ENCODE results near the gene CTXN2.

The CTXN2 gene

DNA sequence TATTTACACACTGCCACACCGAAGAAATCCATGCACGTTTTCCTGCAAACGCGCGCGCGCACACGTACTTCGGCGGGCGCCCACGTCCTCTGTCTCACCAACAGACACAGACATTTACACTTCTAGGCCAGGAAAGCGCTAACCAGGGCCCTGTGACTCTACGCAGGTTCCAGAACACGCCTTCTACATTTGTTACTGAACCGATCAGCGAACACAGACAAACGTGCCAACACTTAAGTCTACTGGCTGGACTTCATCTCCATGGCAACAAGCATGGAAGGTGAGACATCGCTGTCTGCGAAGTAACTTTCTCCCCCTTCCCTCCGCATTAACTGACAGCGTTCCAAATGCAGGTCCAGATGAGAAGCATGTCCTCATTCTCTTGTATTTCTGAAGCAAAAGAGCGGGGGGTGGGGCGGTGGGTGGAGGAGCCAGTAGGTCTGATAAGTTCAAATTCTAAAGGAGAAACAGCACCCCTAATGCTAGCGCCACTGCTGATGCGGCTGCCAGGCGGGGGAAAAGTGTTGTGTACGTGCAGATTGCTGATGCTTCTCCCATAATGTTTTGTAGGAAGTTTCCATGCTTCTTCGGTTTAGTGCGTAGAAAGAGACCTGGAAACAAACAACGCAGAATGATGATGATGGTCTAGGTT, at the start of gene CTXN2:
Gene CTXN2 (plus strand): TSS at position 92 of the 652 bp plus-strand sequence. CDS start 9,636 bp downstream, outside the sequence.
- peak; percentile 80 for DNase-seq

DNA sequence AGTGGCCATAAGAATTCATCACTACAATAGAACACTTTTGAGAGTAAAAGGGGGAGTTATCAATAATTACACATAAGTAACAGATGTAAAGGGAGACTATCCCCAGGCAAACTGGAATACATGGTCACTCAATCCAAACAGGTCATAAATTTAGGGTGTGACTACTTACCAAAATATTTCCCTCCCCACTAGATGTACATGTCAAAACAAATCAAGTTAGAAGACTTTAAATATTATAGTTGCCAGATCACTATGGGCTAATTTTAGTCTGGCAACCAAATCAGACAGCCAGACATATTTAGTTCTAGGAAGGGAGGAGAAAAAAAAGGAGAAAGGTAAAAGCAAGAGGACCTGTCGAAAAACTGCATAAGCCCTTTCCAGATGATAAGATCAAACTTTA, 47.6 kb upstream of the CTXN2 start:
- no peak for DNase-seq

GRCh38 chr15:48144889-48145288, 46.6 kb upstream of the CTXN2 start:
- no peak for DNase-seq

GRCh38 chr15:48145923-48146322, 45.5 kb upstream of the CTXN2 start:
- DNase-seq: no peak

GRCh38 chr15:48147358-48147757, 44.1 kb upstream of the CTXN2 start:
- DNase-seq: no peak

- no peak for DNase-seq
Observed at GRCh38 chr15:48149858-48150257, 41.6 kb upstream of the CTXN2 start.

DNA sequence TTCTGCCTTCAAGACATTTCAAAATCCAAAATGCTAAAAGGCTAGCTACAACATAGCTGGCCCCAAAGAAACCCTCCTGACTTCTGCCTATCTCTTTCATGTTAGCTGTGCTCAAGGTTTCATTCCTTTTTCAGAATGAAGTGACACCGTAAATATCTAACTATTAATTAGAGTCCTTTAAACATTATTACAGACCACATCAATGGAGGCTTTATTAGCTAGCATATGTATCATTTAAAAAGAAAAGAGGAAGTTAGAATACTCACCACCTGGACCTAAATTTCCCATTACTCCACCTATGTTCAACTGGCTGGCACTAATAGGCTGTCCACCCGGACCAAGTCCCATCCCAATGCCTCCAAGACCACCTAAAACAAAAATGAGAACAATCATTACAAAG, 37.9 kb upstream of the CTXN2 start:
- no peak for DNase-seq

DNA sequence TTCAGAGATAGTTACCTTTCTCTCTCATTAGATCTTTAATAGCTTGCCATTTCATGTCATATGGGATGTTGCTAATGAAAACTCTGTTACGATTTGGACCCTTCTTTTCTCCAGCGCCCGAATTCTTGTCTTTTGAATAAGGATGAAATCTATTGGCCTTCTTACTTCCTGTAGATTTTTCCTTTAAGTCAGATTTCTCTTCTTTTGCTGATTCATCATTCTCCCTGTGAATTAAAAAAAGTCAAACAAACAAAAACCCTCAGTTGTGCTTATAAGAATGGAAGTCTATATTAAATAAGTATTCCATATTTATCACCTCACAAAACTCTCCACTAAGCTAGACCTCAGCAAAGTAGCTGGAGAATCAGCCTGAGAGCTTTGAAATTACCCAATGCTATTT, 22.8 kb upstream of the CTXN2 start:
- DNase-seq: no peak

GRCh38 chr15:48170981-48171380, 20.5 kb upstream of the CTXN2 start:
- DNase-seq: peak; percentile 59

- no peak for DNase-seq
Observed at GRCh38 chr15:48175126-48175525, 16.3 kb upstream of the CTXN2 start.

GRCh38 chr15:48176112-48176511, 15.4 kb upstream of the CTXN2 start:
- DNase-seq: no peak

- DNase-seq: no peak
Observed at GRCh38 chr15:48176957-48177356, 14.5 kb upstream of the CTXN2 start.

DNA sequence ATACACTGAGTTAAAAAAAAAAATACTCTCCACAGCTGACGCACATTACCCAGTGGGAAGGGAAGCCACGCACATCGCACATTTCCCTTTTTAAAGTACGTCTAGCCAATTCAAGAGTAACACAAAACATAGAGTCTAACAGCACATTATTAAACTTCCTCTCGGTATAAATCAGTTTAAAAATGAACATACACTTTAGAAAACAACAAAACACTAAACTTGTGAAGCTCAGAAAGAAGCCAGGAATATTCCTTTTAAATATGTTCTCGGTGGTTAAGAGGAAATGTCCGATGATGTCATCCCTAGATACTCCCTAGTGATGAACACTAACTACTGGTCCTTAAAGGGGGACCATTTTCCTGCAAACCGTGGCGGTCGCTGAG, 14.1 kb upstream of the CTXN2 start:
- DNase-seq: peak; percentile 65

DNA sequence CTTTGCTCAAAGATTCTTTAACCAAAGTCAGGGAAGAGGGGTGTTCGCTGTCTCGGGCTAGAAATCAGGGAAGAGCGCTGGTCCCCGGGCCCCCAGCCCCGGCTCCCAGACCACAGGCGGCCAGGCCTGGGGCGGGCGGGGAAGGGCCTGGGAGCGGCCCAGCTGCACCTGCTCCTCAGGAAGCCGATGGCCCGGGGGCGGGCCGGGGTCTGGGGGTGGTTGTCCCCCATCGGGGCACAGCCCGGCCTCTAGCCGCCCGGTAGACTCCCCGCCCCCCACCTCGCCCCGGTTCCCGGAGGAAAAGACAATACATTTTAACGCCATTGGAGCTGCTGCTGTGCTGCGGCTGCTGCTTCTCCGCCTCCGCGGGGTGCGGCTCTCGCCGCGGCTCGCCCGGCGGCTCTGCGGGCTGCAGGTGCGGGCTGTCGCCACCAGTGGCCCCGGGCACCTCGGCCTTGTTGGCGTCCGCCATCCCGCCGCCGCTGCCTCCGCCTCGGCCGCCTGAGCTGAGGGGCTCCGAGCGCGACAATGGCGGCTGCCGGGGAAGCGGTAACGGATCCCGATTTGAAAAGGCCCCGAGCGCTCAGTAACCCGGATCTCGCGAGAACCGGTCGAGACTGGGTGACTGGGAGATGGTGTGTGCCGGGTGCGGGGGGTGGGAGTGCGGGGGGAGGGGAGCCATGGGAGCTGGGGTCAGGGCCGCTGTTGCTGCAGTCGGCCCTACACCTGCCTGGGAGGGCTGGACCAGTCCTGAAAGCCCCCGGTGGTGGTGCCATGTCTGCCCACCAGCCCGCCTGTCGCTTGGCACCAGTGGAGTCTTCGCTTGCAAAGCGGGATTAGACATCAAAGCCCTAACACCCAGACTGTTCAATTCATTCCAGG, 13.5 kb upstream of the CTXN2 start, which contains the start of gene MYEF2:
Gene MYEF2 (minus strand): TSS at position 530 of the 882 bp plus-strand sequence. CDS start 58 bp downstream, at position 472.
- DNase-seq: peak; percentile 91

DNA sequence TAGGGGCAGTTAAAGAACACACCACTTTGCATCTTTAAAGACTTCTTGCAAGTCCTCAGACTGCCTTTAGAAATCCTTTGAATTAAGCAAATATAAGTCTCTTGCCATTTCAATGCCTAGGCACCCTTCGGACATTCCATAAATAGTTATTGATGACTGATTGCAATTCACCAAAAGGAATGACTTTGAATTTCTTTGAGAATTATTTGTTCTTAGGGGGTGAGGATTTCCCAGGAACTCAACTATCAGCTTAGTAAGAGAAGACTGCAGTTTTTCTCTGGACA, 12.9 kb upstream of the CTXN2 start:
- DNase-seq: no peak

DNA sequence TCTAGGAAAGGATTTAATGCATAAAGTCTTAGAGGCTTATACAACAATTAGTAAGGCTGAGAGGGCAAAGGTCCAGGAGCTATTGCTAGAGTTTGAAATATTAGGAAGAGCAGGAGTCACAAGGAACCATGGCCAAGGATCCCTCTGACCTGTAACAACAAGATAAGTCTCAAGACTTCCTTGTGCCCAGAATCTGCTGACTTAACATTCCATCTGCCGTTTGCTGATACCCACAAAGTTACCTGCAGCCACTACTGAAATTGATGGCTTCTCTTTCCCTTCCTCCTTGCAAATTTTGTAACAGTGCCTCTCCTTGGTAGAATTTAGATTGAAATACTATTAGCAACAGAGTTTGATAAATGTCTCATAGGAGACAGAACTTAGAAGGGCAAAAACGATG, 8.7 kb upstream of the CTXN2 start:
- no peak for DNase-seq

- DNase-seq: no peak
Observed at GRCh38 chr15:48185529-48185928, 5.9 kb upstream of the CTXN2 start.

DNA sequence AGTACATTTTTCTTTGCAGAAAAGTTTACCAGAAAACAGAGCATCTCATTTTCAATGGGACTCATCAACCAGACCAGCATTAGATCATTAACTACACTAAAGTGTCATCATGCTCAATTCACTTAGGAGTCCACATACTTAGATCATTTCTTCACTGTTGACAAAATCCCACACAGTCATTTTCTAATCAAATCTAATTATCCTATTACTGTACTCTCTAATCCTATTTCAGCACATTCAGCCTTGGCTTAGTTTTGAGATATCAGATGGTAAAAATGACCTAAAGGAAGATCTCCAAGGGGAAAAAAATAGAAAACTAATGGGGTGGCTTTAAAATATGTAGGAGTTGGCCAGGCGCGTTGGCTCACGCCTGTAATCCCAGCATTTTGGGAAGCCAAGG, 5.2 kb upstream of the CTXN2 start:
- no peak for DNase-seq

DNA sequence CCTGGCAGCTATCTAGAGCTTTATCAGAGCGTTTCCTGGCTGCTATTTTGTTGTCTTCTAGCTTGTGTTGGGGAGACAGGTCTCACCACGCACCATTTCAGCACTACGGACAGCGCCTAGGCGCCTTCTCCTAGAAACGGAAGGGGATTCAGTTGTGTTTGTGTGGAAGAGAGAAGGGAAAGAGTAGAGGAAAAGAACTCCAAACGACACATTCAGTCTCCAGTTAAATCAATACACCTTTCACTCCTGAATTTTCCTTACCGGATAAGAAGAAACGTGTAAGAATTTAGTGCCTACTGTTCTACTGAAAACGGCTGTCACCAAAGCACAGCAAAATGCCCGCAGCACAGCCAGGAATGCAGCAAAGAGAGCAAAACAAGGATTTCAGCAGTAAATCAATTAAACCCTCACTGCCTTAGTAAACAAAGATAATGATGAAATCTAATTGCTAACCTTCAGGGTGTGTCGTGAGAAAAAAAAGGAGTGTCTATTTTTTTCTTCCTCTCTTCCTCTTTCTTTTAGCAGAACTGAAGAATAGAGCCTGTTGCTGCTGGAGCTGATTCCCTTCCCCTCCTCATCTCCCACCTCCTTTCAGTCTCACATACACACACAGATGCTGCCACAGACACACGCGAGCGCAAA, 412 bp upstream of the CTXN2 start:
- DNase-seq: peak; percentile 19

- no peak for DNase-seq
Observed at GRCh38 chr15:48202068-48202467, 10.6 kb downstream of the CTXN2 start.

DNA sequence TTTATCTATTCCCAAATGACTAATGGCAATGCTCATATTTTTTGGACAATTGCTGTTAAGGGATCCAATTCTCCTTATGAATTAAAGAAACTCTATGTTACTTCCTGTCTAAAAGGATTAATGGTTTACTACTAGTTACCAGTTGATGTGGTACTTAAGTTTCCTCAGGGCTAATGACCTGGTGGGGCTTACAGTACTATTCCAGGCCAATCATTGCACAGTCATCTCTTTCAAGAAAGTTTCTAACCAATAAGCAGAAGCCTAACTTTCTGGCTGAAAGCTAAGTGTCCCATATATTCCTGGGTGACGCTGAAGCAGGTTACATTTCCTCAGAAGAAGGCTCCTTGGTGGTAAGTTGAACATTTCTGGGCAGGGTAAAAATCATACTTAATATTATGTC, 14.5 kb downstream of the CTXN2 start, which contains the start of gene SLC12A1:
Gene SLC12A1 (plus strand): TSS at position 322 of the 400 bp plus-strand sequence. CDS start 1,418 bp downstream, outside the sequence.
- no peak for DNase-seq

DNA sequence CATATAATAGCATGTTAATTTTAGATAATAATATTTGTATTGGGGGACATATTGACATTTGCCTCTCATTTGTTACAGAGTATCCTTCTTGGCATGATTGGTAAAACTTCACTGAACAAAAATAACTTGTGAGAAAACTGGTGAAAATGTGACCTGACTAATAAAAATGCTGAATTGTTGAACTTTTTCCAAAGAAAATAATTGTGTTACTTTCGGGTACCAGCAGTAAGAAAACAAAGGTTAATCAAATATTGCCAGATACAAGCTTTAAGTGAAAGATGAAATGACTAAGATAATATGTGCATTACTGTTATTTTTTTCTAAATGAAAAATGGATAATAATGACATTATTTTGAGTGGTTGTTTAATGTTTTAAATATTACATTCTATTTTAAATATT, 29.8 kb downstream of the CTXN2 start:
- DNase-seq: no peak

GRCh38 chr15:48221885-48222284, 30.4 kb downstream of the CTXN2 start:
- DNase-seq: peak; percentile 48

DNA sequence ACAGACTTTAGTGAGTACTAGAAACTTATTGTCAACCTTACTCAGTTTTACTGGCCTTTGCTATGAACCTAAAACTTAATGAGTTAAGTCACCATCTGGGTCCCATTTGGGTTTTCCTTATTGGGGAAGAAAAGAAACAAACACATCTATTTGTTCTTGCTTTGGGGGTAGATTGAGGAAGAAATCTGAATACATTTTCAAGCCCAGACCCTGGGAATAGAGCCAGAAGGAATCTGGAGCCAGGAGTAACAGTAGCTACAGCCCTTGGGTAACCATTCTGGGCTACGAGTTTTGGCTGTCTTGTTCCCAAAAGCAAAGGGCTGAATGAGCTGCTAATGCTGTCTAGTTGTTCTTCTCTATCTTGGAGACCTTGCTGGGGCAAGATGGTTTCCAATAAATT, 31.2 kb downstream of the CTXN2 start:
- DNase-seq: no peak

Measured in NCI-H146 (cell line).